ENCODE results near the gene ABCD1. TPM values are rescaled to one million over a fixed set of nuclear protein-coding genes. Genes with fewer than 3 reads are reported as not detected.

The ABCD1 gene
- total RNA-seq, 1 donor from 2014 or later = 18.3 TPM

GRCh38 chrX:153762626-153763173, 38.0 kb downstream of the ABCD1 start:
- Mint-ChIP-seq H3K4me3 (no peak overlapping the region), H3K27ac (no peak overlapping the region), H3K36me3 (no peaks in the 10 kb centered on the region), H3K4me1 (peaks cover 10% of the 10 kb centered on the region), H3K27me3 (ENCODE audit: low read depth) (no peaks in the 10 kb centered on the region), H3K9me3 (no peaks in the 10 kb centered on the region)
- no peak for TF ChIP-seq CTCF (IDR thresholded peaks at IDR 0.05; ENCODE audit: unreplicated experiment)
- DNase-seq (ENCODE audit: low spot score in 2 of 2, unreplicated experiment in 2 of 2) = no peak

- DNase-seq (ENCODE audit: low spot score in 2 of 2, unreplicated experiment in 2 of 2) = no peak
- no peak overlapping the region for H3K27ac Mint-ChIP-seq
- no peaks in the 10 kb centered on the region for H3K36me3 Mint-ChIP-seq
- peaks cover 10% of the 10 kb centered on the region for H3K4me1 Mint-ChIP-seq
- no peaks in the 10 kb centered on the region for H3K27me3 Mint-ChIP-seq (ENCODE audit: low read depth)
- H3K4me3 Mint-ChIP-seq = no peak overlapping the region
- TF ChIP-seq CTCF (IDR thresholded peaks at IDR 0.05; ENCODE audit: unreplicated experiment) = no peak
- no peaks in the 10 kb centered on the region for H3K9me3 Mint-ChIP-seq
Measured at GRCh38 chrX:153763298-153763932, 38.8 kb downstream of the ABCD1 start.

- Mint-ChIP-seq H3K4me1 (peaks cover 10% of the 10 kb centered on the region), H3K27me3 (ENCODE audit: low read depth) (no peaks in the 10 kb centered on the region), H3K9me3 (no peaks in the 10 kb centered on the region), H3K36me3 (no peaks in the 10 kb centered on the region), H3K27ac (no peak within 1 kb of the TSS), H3K4me3 (peak within 1 kb of the TSS; percentile 26)
- DNase-seq (ENCODE audit: low spot score in 2 of 2, unreplicated experiment in 2 of 2) = peak; percentile 40 to 75
- TF ChIP-seq CTCF (IDR thresholded peaks at IDR 0.05; ENCODE audit: unreplicated experiment) = peak; percentile 72
Measured at GRCh38 chrX:153763989-153764755, 39.5 kb downstream of the ABCD1 start, which contains the start of gene PLXNB3. Gene PLXNB3 (plus strand): TSS chrX:153764249. CDS start chrX:153765536, 1,287 bp downstream.

GRCh38 chrX:153764786-153765137, 40.1 kb downstream of the ABCD1 start:
- H3K27ac Mint-ChIP-seq = no peak overlapping the region
- peaks cover 10% of the 10 kb centered on the region for H3K4me1 Mint-ChIP-seq
- no peaks in the 10 kb centered on the region for H3K9me3 Mint-ChIP-seq
- H3K27me3 Mint-ChIP-seq (ENCODE audit: low read depth) = no peaks in the 10 kb centered on the region
- no peaks in the 10 kb centered on the region for H3K36me3 Mint-ChIP-seq
- TF ChIP-seq CTCF (IDR thresholded peaks at IDR 0.05; ENCODE audit: unreplicated experiment) = no peak
- no peak overlapping the region for H3K4me3 Mint-ChIP-seq
- DNase-seq (ENCODE audit: low spot score in 2 of 2, unreplicated experiment in 2 of 2) = no peak

GRCh38 chrX:153765138-153766079, 40.8 kb downstream of the ABCD1 start:
- peak overlapping the region; percentile 74 for H3K27ac Mint-ChIP-seq
- no peak for TF ChIP-seq CTCF (IDR thresholded peaks at IDR 0.05; ENCODE audit: unreplicated experiment)
- H3K27me3 Mint-ChIP-seq (ENCODE audit: low read depth) = no peaks in the 10 kb centered on the region
- peaks cover 10% of the 10 kb centered on the region for H3K4me1 Mint-ChIP-seq
- no peaks in the 10 kb centered on the region for H3K9me3 Mint-ChIP-seq
- H3K4me3 Mint-ChIP-seq = no peak overlapping the region
- DNase-seq (ENCODE audit: low spot score in 2 of 2, unreplicated experiment in 2 of 2) = no peak
- no peaks in the 10 kb centered on the region for H3K36me3 Mint-ChIP-seq

Measured in mesothelial cell of epicardium (in vitro differentiated cells).